Choroid plexus epithelial cell (primary cell): ENCODE measurements around the gene DCTN3.

Experiments used
- DNase-seq: peaks from one replicate; pipeline ENCODE4 v3.0.0-alpha.2; 2010; ENCODE audit warnings: low read depth
- H3K4me3 ChIP-seq: 2 replicates; pipeline ENCODE4 v1.5.1; 2011; ENCODE audit warnings: low read depth, mild to moderate bottlenecking, control low read depth, low read length, moderate library complexity
- CTCF ChIP-seq: conservative IDR thresholded peaks from 2 replicates; pipeline ENCODE4 v1.5.1; 2011; ENCODE audit warnings: low read depth, mild to moderate bottlenecking, control low read depth, inconsistent platforms, low read length, moderate library complexity

DCTN3 gene

GRCh38 chr9:34606190-34606589 lies 14.1 kb downstream of the DCTN3 start:
- H3K4me3 ChIP-seq, result no peak overlapping the region
- DNase-seq, result no peak
- no peak for TF ChIP-seq CTCF

GRCh38 chr9:34603610-34604231 lies 16.6 kb downstream of the DCTN3 start:
- peak; percentile 82 for DNase-seq
- peak; percentile 94 for TF ChIP-seq CTCF
- no peak overlapping the region for H3K4me3 ChIP-seq

- TF ChIP-seq CTCF, result no peak
- H3K4me3 ChIP-seq, result no peak overlapping the region
- no peak for DNase-seq
Observed at GRCh38 chr9:34601937-34602573, 18.2 kb downstream of the DCTN3 start.

GRCh38 chr9:34600908-34601307 lies 19.4 kb downstream of the DCTN3 start:
- no peak overlapping the region for H3K4me3 ChIP-seq
- no peak for TF ChIP-seq CTCF
- no peak for DNase-seq

- H3K4me3 ChIP-seq, result no peak overlapping the region
- DNase-seq, result no peak
- TF ChIP-seq CTCF, result no peak
Observed at GRCh38 chr9:34599546-34599945, 20.7 kb downstream of the DCTN3 start.

GRCh38 chr9:34594177-34594576 lies 26.1 kb downstream of the DCTN3 start:
- no peak overlapping the region for H3K4me3 ChIP-seq
- no peak for TF ChIP-seq CTCF
- no peak for DNase-seq

GRCh38 chr9:34592895-34593601 lies 27.2 kb downstream of the DCTN3 start:
- no peak for DNase-seq
- no peak for TF ChIP-seq CTCF
- H3K4me3 ChIP-seq, result no peak overlapping the region
